Vagina (tissue), 2 donors: Measurements from ENCODE around the gene CELA2A. TPM values are rescaled to one million over a fixed set of nuclear protein-coding genes. Genes with fewer than 3 reads are reported as not detected.
A peak's percentile ranks its signal among the peaks of the same experiment; 100 is the strongest.

ENCODE experiments used
- DNase-seq, 2 donors: peaks; one replicate each; pipeline ENCODE4 v3.0.0-alpha.2; 2017; ENCODE audit errors: extremely low spot score in 2 of 2
- H3K27ac ChIP-seq: fragments of 200-600 bp; sonication (generic); one replicate; pipeline ENCODE4 v1.5.1; 2019
- H3K27me3 ChIP-seq: fragments of 200-600 bp; sonication (generic); one replicate; pipeline ENCODE4 v1.5.1; 2019
- H3K36me3 ChIP-seq, 2 donors: fragments of 200-600 bp; sonication (generic); one replicate each; pipeline ENCODE4 v1.5.1; 2017 to 2019
- H3K4me1 ChIP-seq: fragments of 200-600 bp; sonication (generic); one replicate; pipeline ENCODE4 v1.5.1; 2019
- H3K4me3 ChIP-seq, 2 donors: fragments of 200-600 bp; sonication (generic); 1 replicate in 1 of 2; 2 replicates in 1 of 2; pipeline ENCODE4 v1.5.1; 2016 to 2019
- H3K9me3 ChIP-seq: fragments of 200-600 bp; sonication (generic); one replicate; pipeline ENCODE4 v1.5.1; 2019
- CTCF ChIP-seq, 3 experiments: fragments of 450-650 bp in 2 of 3; fragments of 200-600 bp in 1 of 3; sonication (generic) in 1 of 3; IDR thresholded peaks; one replicate each; pipeline ENCODE4 v1.5.1; 2017 to 2019; ENCODE audit warnings: antibody characterized with exemption in 3 of 3, mild to moderate bottlenecking in 2 of 3, moderate library complexity in 2 of 3
- POLR2A ChIP-seq, 2 donors: fragments of 450-650 bp; IDR thresholded peaks; one replicate each; pipeline ENCODE4 v1.6.1; 2017; ENCODE audit warnings: antibody characterized with exemption in 2 of 2, mild to moderate bottlenecking in 2 of 2, moderate library complexity in 2 of 2
- POLR2AphosphoS5 ChIP-seq, 2 donors: sonication (generic); formaldehyde crosslinking; IDR thresholded peaks; one replicate each; pipeline ENCODE4 v1.9.0; 2017; ENCODE audit warnings: antibody characterized with exemption in 2 of 2, mild to moderate bottlenecking in 2 of 2, low read depth in 1 of 2; ENCODE audit not compliant: insufficient read depth in 1 of 2
- intact Hi-C: fragments of 100-400 bp; cut with DNase I; formaldehyde crosslinking; loops from one replicate; pipeline ENCODE4 v1.15.1; 2023
- total RNA-seq: library from RNA; depleted of rRNA; stranded (reverse); fragments of >200 nt; gene quantifications from one replicate; pipeline ENCODE4 v1.2.3, GENCODE V29; 2016

The CELA2A gene
- total RNA-seq: not detected

DNA sequence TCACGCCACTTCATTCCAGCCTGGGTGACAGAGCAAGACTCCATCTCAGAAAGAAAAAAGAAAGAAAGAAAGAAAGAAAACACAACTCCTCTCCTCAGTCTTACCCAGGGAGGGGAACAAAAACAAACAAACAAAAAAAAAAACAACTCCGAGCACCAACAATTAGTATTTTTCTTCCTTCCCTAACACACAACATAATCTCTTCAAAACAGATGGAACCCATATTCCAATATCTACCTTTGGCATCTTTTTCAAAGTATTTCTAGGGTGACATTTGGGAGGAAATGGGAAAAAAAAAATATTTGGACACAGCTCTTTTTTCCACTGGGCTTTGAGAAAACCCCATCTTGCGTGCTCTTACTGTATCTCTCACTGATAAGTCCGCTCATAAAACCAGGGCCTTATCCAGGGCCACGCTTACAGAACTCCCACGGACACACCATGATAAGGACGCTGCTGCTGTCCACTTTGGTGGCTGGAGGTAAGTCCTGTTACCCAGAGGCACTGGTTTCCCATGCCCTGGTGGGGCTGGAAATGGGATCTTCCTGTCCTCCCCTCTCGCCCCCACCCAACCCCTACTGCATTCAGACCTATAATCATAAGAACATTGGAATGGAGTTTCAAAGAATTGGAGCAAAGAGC lies at the start of gene CELA2A:
Gene CELA2A, plus strand, starts transcription at position 420 of the 642 bp plus-strand sequence. Its CDS starts 22 bp downstream, at position 442.
- Histone ChIP-seq H3K4me3 (no peak within 1 kb of the TSS), H3K27me3 (no peaks in the 10 kb centered on the region), H3K9me3 (no peaks in the 10 kb centered on the region), H3K36me3 (no peaks in the 10 kb centered on the region), H3K4me1 (no peaks in the 10 kb centered on the region), H3K27ac (no peak within 1 kb of the TSS)
- no peak for DNase-seq
- intact Hi-C loops: no loop called here
- TF ChIP-seq POLR2A (IDR thresholded peaks at IDR 0.05) (no peak), POLR2AphosphoS5 (IDR thresholded peaks at IDR 0.05; ENCODE audit: insufficient read depth in 1 of 2, low read depth in 1 of 2) (no peak), CTCF (IDR thresholded peaks at IDR 0.05) (no peak)

DNA sequence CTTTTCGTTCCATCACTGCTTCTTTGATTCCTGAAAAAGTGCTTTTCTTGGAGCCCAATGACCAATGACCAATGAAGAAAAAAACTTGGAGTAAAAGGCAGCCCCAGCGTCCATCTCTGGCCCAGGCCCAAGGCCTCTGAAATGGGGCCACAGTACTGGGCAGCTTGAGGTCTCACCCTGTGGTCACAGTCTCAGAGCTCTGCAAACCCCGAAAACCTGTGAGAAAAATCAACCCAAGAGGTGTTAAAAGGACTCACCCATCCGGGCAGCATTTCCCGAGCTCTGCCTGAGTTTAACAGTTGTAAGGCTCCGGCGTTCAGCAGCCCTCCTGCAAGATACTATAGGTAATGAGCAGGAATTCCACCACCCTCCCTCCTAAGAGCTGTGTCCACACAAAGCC lies 49.0 kb upstream of the CELA2A start:
- H3K27ac ChIP-seq: peak overlapping the region; percentile 93
- no peaks in the 10 kb centered on the region for H3K9me3 ChIP-seq
- no peaks in the 10 kb centered on the region for H3K36me3 ChIP-seq
- no peak overlapping the region for H3K4me3 ChIP-seq
- peaks cover 52% of the 10 kb centered on the region for H3K4me1 ChIP-seq
- H3K27me3 ChIP-seq: no peaks in the 10 kb centered on the region
- intact Hi-C loops: no loop called here
- DNase-seq: no peak
- TF ChIP-seq CTCF (IDR thresholded peaks at IDR 0.05) (no peak), POLR2A (IDR thresholded peaks at IDR 0.05) (no peak), POLR2AphosphoS5 (IDR thresholded peaks at IDR 0.05; ENCODE audit: insufficient read depth in 1 of 2, low read depth in 1 of 2) (no peak)

DNA sequence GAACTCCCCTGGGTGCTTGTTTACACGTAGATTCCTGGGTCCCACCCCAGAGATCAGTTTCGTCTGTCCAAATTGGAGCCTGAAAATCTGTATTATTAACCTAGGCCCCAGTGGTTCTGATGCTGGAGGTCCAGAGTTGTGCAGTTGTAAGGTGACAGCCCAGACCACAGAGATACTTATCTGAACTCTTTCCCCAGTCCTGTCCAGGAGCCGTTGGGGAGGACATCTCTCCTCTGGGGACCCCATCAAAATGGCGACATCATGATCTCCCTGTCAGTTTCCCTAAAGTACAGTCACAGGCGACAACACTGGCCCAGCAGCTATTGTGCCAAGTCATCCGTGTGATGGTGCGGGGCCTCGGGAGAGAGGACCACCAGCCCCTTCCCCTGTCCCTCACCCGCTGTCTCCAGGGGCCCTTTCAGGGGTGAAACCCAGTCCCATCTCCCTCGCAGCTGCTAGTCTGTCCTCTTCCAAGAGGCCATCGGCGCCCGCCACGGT lies 47.6 kb upstream of the CELA2A start:
- H3K4me1 ChIP-seq: peaks cover 63% of the 10 kb centered on the region
- no peaks in the 10 kb centered on the region for H3K36me3 ChIP-seq
- H3K27ac ChIP-seq: peak overlapping the region; percentile 93
- no peak for TF ChIP-seq POLR2A (IDR thresholded peaks at IDR 0.05)
- TF ChIP-seq POLR2AphosphoS5 (IDR thresholded peaks at IDR 0.05; ENCODE audit: insufficient read depth in 1 of 2, low read depth in 1 of 2): no peak
- TF ChIP-seq CTCF (IDR thresholded peaks at IDR 0.05): no peak
- peak overlapping the region; percentile 69 to 81 for H3K4me3 ChIP-seq
- DNase-seq: no peak
- no peaks in the 10 kb centered on the region for H3K27me3 ChIP-seq
- intact Hi-C loops: no loop called here
- H3K9me3 ChIP-seq: no peaks in the 10 kb centered on the region

GRCh38 chr1:15409388-15410222 lies 46.9 kb upstream of the CELA2A start, which contains the start of gene EFHD2:
Gene EFHD2, plus strand, starts transcription at chr1:15409888. Its CDS starts 84 bp downstream, at chr1:15409972.
- Histone ChIP-seq H3K9me3 (no peaks in the 10 kb centered on the region), H3K27me3 (no peaks in the 10 kb centered on the region), H3K4me1 (peaks cover 66% of the 10 kb centered on the region), H3K4me3 (peak within 1 kb of the TSS; percentile 69 to 81), H3K27ac (peak within 1 kb of the TSS; percentile 93), H3K36me3 (no peaks in the 10 kb centered on the region)
- intact Hi-C loops: no loop called here
- TF ChIP-seq POLR2AphosphoS5 (IDR thresholded peaks at IDR 0.05; ENCODE audit: insufficient read depth in 1 of 2, low read depth in 1 of 2): no peak
- peak in 1 of 2 donors; percentile 91 for TF ChIP-seq POLR2A (IDR thresholded peaks at IDR 0.05)
- no peak for DNase-seq

DNA sequence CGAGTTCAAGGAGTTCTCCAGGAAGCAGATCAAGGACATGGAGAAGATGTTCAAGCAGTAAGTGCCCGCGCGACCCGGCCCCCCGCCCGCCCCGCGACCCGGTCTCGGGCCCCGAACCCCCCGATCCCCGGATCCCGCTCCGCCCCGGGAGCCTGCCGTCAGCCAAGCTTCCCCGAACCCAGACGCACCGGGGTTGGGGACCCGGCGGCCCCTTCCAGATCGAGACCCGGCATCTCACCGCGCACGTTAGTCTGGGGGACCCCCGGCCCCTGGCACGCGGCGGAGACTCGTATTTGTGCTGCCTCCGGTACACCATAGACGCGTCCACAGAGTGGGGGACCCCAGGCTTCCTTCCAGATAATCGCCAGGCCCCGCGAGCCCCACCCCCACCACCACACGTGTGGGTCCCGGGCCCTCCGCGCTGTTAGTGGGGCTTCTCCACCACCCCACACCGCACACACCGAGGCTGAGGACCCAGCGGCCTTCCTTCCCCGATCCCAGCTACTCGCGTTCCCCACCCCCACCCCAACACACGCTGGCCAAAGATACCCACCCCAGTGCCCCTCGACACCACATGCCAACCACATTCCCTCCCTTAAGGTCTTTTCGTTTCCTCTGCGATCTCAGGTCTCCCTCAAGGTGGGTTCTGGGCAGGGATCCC lies 46.2 kb upstream of the CELA2A start:
- peaks cover 68% of the 10 kb centered on the region for H3K4me1 ChIP-seq
- H3K27me3 ChIP-seq: no peaks in the 10 kb centered on the region
- TF ChIP-seq POLR2A (IDR thresholded peaks at IDR 0.05) (no peak), POLR2AphosphoS5 (IDR thresholded peaks at IDR 0.05; ENCODE audit: insufficient read depth in 1 of 2, low read depth in 1 of 2) (no peak)
- peak overlapping the region; percentile 69 to 81 for H3K4me3 ChIP-seq
- no peaks in the 10 kb centered on the region for H3K36me3 ChIP-seq
- DNase-seq: no peak
- intact Hi-C loops: no loop called here
- H3K27ac ChIP-seq: peak overlapping the region; percentile 93
- no peaks in the 10 kb centered on the region for H3K9me3 ChIP-seq
